Panc1 (cell line): ENCODE data around the gene TSHZ3. TPM values are rescaled to one million over a fixed set of nuclear protein-coding genes. Genes with fewer than 3 reads are reported as not detected.

Experiments
- ATAC-seq: fragments of 200-7000 bp; cut with Tn5 transposase; 2 replicates; pipeline ENCODE4 v1.9.1; 2020; ENCODE audit warnings: mild to moderate bottlenecking, moderate library complexity
- BruUV-seq: library from RNA; stranded (reverse); fragments of 400-500 nt; replicated peaks from 2 replicates; lab custom pipeline; 2021; lab: Mats Ljungman, UMichigan
- CTCF ChIA-PET: fragments of 300-600 bp; sonication (Branson Sonifier 250); formaldehyde crosslinking; loops from one replicate; lab custom pipeline; 2022; ENCODE audit warnings: antibody characterized with exemption; lab: Charles Lee
- POLR2A ChIA-PET: fragments of 300-600 bp; sonication (Branson Sonifier 250); formaldehyde crosslinking; loops from one replicate; lab custom pipeline; 2022; ENCODE audit warnings: antibody characterized with exemption; lab: Charles Lee
- DNase-seq: peaks from one replicate; pipeline ENCODE4 v3.0.0-alpha.2; 2010; ENCODE audit warnings: low read depth, low spot score
- H3K27ac ChIP-seq: 2 replicates; pipeline ENCODE4 v1.5.1; 2011; ENCODE audit warnings: mild to moderate bottlenecking, low read length, inconsistent platforms
- H3K27me3 ChIP-seq: fragments of 200-500 bp; sonication (Bioruptor generic); 2 replicates; pipeline ENCODE4 v1.6.0; 2014; ENCODE audit warnings: low read length, inconsistent platforms; ENCODE audit not compliant: control insufficient read depth, insufficient read depth
- H3K36me3 ChIP-seq: fragments of 200-500 bp; sonication (Bioruptor generic); 2 replicates; pipeline ENCODE4 v1.5.1; 2014; ENCODE audit warnings: inconsistent platforms, mild to moderate bottlenecking, low read length, moderate library complexity; ENCODE audit not compliant: control insufficient read depth, insufficient read depth
- H3K4me1 ChIP-seq: 2 replicates; pipeline ENCODE4 v1.5.1; 2011; ENCODE audit warnings: inconsistent platforms, mild to moderate bottlenecking, low read length, moderate library complexity; ENCODE audit not compliant: control insufficient read depth, insufficient read depth
- H3K4me3 ChIP-seq, 2 experiments: 2 replicates each; pipeline ENCODE4 v1.5.1; 2011 to 2012; ENCODE audit warnings: low read depth in 2 of 2, low read length in 2 of 2, mild to moderate bottlenecking in 2 of 2, inconsistent platforms in 1 of 2, moderate library complexity in 1 of 2
- H3K9me3 ChIP-seq: fragments of 200-500 bp; sonication (Bioruptor generic); 2 replicates; pipeline ENCODE4 v1.5.1; 2014; ENCODE audit warnings: low read depth, mild to moderate bottlenecking, inconsistent platforms, low read length, moderate library complexity; ENCODE audit not compliant: control insufficient read depth, insufficient read depth
- POLR2AphosphoS5 ChIP-seq: IDR thresholded peaks from 2 replicates; pipeline ENCODE4 v1.6.1; 2012; ENCODE audit warnings: mild to moderate bottlenecking, low read depth, low read length, moderate library complexity
- REST ChIP-seq, 2 experiments: IDR thresholded peaks; 2 replicates each; pipeline ENCODE4 v1.6.1; 2011 to 2012; ENCODE audit warnings: low read depth in 2 of 2, control low read depth in 1 of 2, low read length in 1 of 2, mild to moderate bottlenecking in 1 of 2, moderate library complexity in 1 of 2; ENCODE audit not compliant: insufficient read depth in 1 of 2
- SIN3A ChIP-seq: IDR thresholded peaks from 2 replicates; pipeline ENCODE4 v1.6.1; 2012; ENCODE audit warnings: low read depth, mild to moderate bottlenecking, low read length, moderate library complexity, borderline replicate concordance; ENCODE audit not compliant: insufficient read depth
- TCF7L2 ChIP-seq: IDR thresholded peaks from 2 replicates; pipeline ENCODE4 v1.6.1; 2011; ENCODE audit warnings: mild to moderate bottlenecking, low read depth, low read length, inconsistent platforms
- in situ Hi-C: cut with HindIII; loops from 2 replicates; pipeline ENCODE4 v1.10.0; 2016; ENCODE audit warnings: low sequenced_read_pairs, low pct_unique_long_range_greater_than_20kb
- intact Hi-C: fragments of 100-400 bp; cut with micrococcal nuclease; formaldehyde crosslinking; loops from one replicate; pipeline ENCODE4 v1.10.0; 2022; ENCODE audit not compliant: unreplicated experiment
- total RNA-seq: library from RNA; stranded (reverse); gene quantifications from one replicate; pipeline ENCODE4 v1.2.1, GENCODE V29; 2021; ENCODE audit not compliant: unreplicated experiment
- TF ChIP-seq, protein P1 (sequence below): fragments of 450-650 bp; IDR thresholded peaks from 2 replicates; pipeline ENCODE4 v1.5.1; 2017; ENCODE audit warnings: mild to moderate bottlenecking

The TSHZ3 gene
- total RNA-seq, 1 experiment from 2014 or later = 7.8 TPM

- ATAC-seq = no peak
- Histone ChIP-seq H3K4me3 (no peak overlapping the region), H3K36me3 (no peaks in the 10 kb centered on the region), H3K27me3 (no peaks in the 10 kb centered on the region), H3K4me1 (no peaks in the 10 kb centered on the region), H3K9me3 (no peaks in the 10 kb centered on the region), H3K27ac (no peak overlapping the region)
- in situ Hi-C loops = no loop called here
- TF ChIP-seq, protein P1, sequence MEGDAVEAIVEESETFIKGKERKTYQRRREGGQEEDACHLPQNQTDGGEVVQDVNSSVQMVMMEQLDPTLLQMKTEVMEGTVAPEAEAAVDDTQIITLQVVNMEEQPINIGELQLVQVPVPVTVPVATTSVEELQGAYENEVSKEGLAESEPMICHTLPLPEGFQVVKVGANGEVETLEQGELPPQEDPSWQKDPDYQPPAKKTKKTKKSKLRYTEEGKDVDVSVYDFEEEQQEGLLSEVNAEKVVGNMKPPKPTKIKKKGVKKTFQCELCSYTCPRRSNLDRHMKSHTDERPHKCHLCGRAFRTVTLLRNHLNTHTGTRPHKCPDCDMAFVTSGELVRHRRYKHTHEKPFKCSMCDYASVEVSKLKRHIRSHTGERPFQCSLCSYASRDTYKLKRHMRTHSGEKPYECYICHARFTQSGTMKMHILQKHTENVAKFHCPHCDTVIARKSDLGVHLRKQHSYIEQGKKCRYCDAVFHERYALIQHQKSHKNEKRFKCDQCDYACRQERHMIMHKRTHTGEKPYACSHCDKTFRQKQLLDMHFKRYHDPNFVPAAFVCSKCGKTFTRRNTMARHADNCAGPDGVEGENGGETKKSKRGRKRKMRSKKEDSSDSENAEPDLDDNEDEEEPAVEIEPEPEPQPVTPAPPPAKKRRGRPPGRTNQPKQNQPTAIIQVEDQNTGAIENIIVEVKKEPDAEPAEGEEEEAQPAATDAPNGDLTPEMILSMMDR = no peak
- TF ChIP-seq SIN3A = no peak
- no peak for TF ChIP-seq REST (IDR thresholded peaks at IDR 0.05; ENCODE audit: insufficient read depth in 1 of 2, low read depth in 2 of 2, low read length in 1 of 2)
- TF ChIP-seq TCF7L2 = no peak
- no peak for TF ChIP-seq POLR2AphosphoS5
- DNase-seq = no peak
- ChIA-PET CTCF (no interaction called here), POLR2A (no interaction called here)
- intact Hi-C loops = no loop called here
- no TSS peak for BruUV-seq
Observed at GRCh38 chr19:31254611-31255010, 94.6 kb downstream of the TSHZ3 start.

GRCh38 chr19:31254180-31254551 lies 95.1 kb downstream of the TSHZ3 start:
- TF ChIP-seq, protein P1 = no peak
- TF ChIP-seq TCF7L2 (no peak), POLR2AphosphoS5 (no peak), SIN3A (no peak), REST (IDR thresholded peaks at IDR 0.05; ENCODE audit: insufficient read depth in 1 of 2, low read depth in 2 of 2, low read length in 1 of 2) (no peak)
- in situ Hi-C loops = no loop called here
- Histone ChIP-seq H3K27me3 (no peaks in the 10 kb centered on the region), H3K4me3 (no peak overlapping the region), H3K27ac (no peak overlapping the region), H3K4me1 (no peaks in the 10 kb centered on the region), H3K36me3 (no peaks in the 10 kb centered on the region), H3K9me3 (no peaks in the 10 kb centered on the region)
- no peak for ATAC-seq
- BruUV-seq = no TSS peak
- ChIA-PET POLR2A (no interaction called here), CTCF (no interaction called here)
- DNase-seq = no peak
- intact Hi-C loops = no loop called here
